AG04450 (cell line): ENCODE measurements around the gene KCNH1. TPM values are rescaled to one million over a fixed set of nuclear protein-coding genes. Genes with fewer than 3 reads are reported as not detected.

ENCODE experiments used
- CTCF ChIA-PET: fragments of 300-600, 350-600 bp; formaldehyde crosslinking; extraction: SDS; loops from one replicate; lab custom pipeline; 2022; ENCODE audit warnings: antibody characterized with exemption, inconsistent platforms; lab: Charles Lee
- POLR2A ChIA-PET: fragments of 350-600 bp; formaldehyde crosslinking; extraction: SDS; loops from one replicate; lab custom pipeline; 2021; ENCODE audit warnings: antibody characterized with exemption, inconsistent platforms; lab: Yijun Ruan, JAX
- DNase-seq: peaks from one replicate; pipeline ENCODE4 v3.0.0-alpha.2; 2011; ENCODE audit warnings: low read depth, low spot score
- H3K27ac ChIP-seq: one replicate; pipeline ENCODE4 v1.5.1; 2012; ENCODE audit warnings: low read depth, low read length, control low read depth
- H3K27me3 ChIP-seq: one replicate; pipeline ENCODE4 v1.6.0; 2012; ENCODE audit warnings: low read length; ENCODE audit not compliant: control insufficient read depth, insufficient read depth
- H3K4me3 ChIP-seq: 2 replicates; pipeline ENCODE4 v1.5.1; 2011; ENCODE audit warnings: mild to moderate bottlenecking, low read depth, low read length, control low read depth
- H3K9me3 ChIP-seq: 2 replicates; pipeline ENCODE4 v1.5.1; 2012; ENCODE audit warnings: low read length; ENCODE audit not compliant: control insufficient read depth, insufficient read depth
- polyA plus RNA-seq: library from polyadenylated mRNA; depleted of rRNA; stranded (reverse); fragments of >200 nt; gene quantifications from 2 replicates; pipeline ENCODE4 v1.2.3, GENCODE V29; 2011
- TF ChIP-seq, protein P1 (sequence below): IDR thresholded peaks from 2 replicates; pipeline ENCODE4 v1.5.1; 2011; ENCODE audit warnings: low read depth, low read length, control low read depth, inconsistent platforms

KCNH1 gene
- polyA plus RNA-seq, 1 experiment = 0.31 TPM

DNA sequence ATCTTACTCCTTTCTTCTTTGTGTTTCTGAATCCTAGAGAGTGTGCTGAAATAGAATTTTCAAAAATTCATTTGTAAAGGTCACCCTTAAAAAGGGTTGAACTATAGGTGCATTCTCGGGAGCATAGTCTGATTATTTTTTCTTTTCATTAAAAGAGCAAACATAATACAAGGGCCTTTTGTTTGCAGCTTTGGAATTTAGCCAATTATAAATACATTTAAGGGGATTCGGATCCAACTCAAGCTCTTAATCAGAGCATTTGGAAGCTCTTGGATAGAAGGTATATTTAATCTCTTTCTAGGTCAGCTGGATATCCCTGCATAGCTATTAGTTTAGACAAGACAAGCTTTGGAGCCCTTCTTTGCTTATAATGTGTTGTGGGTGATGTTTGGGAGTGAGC is 483.5 kb downstream of the KCNH1 start:
- H3K27me3 ChIP-seq = no peaks in the 10 kb centered on the region
- no peak overlapping the region for H3K4me3 ChIP-seq
- H3K27ac ChIP-seq = no peak overlapping the region
- POLR2A ChIA-PET = no interaction called here
- no peaks in the 10 kb centered on the region for H3K9me3 ChIP-seq
- CTCF ChIA-PET = interaction anchor here (0.6 to 1.6 kb wide), 2 partner anchors 138 to 484 kb away, joined by 4 to 5 read pairs; partner anchors contain the start of gene KCNH1
- DNase-seq = no peak
- TF ChIP-seq, protein P1, sequence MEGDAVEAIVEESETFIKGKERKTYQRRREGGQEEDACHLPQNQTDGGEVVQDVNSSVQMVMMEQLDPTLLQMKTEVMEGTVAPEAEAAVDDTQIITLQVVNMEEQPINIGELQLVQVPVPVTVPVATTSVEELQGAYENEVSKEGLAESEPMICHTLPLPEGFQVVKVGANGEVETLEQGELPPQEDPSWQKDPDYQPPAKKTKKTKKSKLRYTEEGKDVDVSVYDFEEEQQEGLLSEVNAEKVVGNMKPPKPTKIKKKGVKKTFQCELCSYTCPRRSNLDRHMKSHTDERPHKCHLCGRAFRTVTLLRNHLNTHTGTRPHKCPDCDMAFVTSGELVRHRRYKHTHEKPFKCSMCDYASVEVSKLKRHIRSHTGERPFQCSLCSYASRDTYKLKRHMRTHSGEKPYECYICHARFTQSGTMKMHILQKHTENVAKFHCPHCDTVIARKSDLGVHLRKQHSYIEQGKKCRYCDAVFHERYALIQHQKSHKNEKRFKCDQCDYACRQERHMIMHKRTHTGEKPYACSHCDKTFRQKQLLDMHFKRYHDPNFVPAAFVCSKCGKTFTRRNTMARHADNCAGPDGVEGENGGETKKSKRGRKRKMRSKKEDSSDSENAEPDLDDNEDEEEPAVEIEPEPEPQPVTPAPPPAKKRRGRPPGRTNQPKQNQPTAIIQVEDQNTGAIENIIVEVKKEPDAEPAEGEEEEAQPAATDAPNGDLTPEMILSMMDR = no peak

DNA sequence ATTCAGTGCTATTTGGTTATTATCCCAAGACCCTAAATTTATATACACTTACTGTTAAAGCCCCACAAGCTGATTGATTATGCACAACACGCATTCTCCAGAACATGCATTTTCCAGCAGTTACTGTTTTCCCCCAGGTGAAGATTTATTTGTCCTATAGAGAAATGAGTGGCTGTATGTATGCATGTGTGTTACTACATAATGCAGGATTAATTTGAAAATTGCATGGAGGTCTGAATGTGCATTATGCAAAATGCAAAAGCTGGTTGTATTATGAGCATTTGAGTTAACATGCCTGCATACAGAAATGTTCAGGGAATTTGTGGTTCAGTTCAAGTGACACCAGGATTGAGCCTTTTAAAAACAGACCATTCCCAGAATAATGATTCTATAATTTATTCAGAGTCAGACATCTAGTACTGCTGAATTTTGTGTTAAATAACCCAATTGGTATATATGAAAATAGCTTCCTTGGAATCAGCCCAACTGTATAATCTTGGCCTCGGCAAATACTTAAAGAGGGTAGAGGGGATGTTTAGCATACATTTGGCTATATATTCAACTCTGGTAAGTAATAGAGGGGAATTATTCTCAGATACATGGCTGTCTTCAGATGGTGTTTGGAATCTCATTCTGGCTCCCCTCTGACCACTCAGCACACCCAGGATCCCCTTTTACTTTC is 485.2 kb downstream of the KCNH1 start:
- CTCF ChIA-PET = no interaction called here
- no peaks in the 10 kb centered on the region for H3K9me3 ChIP-seq
- TF ChIP-seq, protein P1 = no peak
- H3K4me3 ChIP-seq = no peak overlapping the region
- no peaks in the 10 kb centered on the region for H3K27me3 ChIP-seq
- POLR2A ChIA-PET = no interaction called here
- no peak for DNase-seq
- H3K27ac ChIP-seq = no peak overlapping the region

DNA sequence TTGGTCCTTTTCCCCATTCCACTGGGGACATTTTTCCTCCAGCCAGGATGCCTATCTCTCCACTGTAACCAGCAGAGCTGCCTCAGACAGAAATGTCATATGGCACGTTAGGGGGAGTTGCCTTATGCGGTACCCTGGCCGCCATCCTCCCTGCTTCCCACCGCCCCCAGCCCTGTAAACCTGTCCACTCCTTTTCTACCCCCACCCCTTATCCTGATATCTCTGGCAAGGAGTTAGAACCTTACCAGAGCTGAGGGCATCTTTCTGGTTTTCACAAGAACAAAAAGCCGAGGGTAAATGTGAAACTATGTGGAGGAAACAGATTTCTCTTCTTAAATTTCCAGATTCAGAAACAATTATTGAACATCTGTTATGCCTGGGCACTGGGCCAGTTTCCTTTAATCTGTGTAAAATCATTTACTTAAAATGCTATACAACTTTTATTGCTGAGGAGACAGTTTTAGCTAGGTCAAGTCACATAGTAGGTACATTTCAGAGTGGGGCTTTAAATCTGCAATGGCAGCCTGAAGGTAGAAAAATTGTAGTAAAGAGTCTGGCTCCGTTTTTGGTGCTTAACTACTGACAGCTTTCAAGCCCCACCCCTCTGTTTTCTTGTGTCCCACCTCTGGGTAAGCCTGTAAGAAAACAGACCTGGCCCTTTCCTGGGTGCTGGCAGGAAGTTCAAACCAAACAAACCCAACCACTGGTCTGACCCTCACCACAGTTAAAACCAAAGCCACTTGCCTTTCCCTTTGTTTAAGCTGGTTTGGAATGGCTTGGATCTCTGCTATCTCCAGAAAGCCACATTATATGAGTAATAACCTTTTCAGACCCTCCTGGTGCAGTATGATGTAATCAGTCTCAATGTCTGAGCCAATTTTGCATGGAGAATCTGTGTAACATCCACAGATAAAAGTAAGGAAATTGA is 486.3 kb downstream of the KCNH1 start:
- TF ChIP-seq, protein P1 = no peak
- POLR2A ChIA-PET = no interaction called here
- H3K27me3 ChIP-seq = no peaks in the 10 kb centered on the region
- no peak overlapping the region for H3K4me3 ChIP-seq
- DNase-seq = peak; percentile 15
- CTCF ChIA-PET = no interaction called here
- H3K9me3 ChIP-seq = no peaks in the 10 kb centered on the region
- no peak overlapping the region for H3K27ac ChIP-seq

DNA sequence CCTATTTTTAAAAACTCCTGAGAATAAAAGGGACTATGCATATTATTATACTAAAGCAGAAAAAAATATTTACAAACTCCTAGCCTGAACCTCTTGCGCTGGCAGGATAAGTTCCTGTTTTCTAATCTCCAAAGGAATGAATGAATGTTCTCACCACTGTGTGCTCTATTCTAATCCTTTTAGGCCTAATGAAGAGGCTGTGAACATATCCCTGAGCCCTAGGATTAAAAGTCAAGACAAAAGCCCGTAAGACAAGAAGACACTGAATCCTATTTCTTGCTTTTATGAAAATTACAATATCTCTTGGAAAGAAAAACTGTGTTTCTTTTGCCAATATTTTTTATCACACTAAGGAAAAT is 487.7 kb downstream of the KCNH1 start:
- no peak for DNase-seq
- POLR2A ChIA-PET = no interaction called here

More for the DNA sequence above, 487.7 kb downstream of the KCNH1 start:
- TF ChIP-seq, protein P1 = no peak
- CTCF ChIA-PET = interaction anchor here (0.6 kb wide), 1 partner anchor 92 kb away, joined by 3 read pairs; no protein-coding TSS in a partner anchor
- Histone ChIP-seq H3K27me3 (no peaks in the 10 kb centered on the region), H3K9me3 (no peaks in the 10 kb centered on the region), H3K27ac (no peak overlapping the region), H3K4me3 (no peak overlapping the region)
